Keratinocyte (primary cell): Measurements from ENCODE around the gene POMC. TPM values are rescaled to one million over a fixed set of nuclear protein-coding genes. Genes with fewer than 3 reads are reported as not detected.

Experiments used
- DNase-seq: peaks from one replicate; pipeline ENCODE4 v3.0.0-alpha.2; 2011; ENCODE audit warnings: low read depth, missing footprints, low spot score
- FAIRE-seq: peaks from 2 replicates; lab custom pipeline; 2011; peaks lifted over from hg19 to GRCh38; lab: Jason Lieb, UNC
- H2AFZ ChIP-seq: 2 replicates; pipeline ENCODE4 v1.6.0; 2012; ENCODE audit warnings: low read length, control low read depth, inconsistent platforms; ENCODE audit not compliant: control insufficient read depth
- H3K27ac ChIP-seq: 2 replicates; pipeline ENCODE4 v1.5.1; 2011; ENCODE audit warnings: low read length; ENCODE audit not compliant: control insufficient read depth, insufficient read depth
- H3K27me3 ChIP-seq: 3 replicates; pipeline ENCODE4 v1.6.0; 2011; ENCODE audit warnings: low read length; ENCODE audit not compliant: control insufficient read depth, insufficient read depth; ENCODE audit errors: extremely low read depth
- H3K36me3 ChIP-seq, 2 experiments: 2 replicates in 1 of 2; 3 replicates in 1 of 2; pipeline ENCODE4 v1.5.1; 2011; ENCODE audit warnings: low read length in 2 of 2, mild to moderate bottlenecking in 1 of 2; ENCODE audit not compliant: control insufficient read depth in 2 of 2, insufficient read depth in 2 of 2; ENCODE audit errors: extremely low read depth in 1 of 2
- H3K4me1 ChIP-seq: 3 replicates; pipeline ENCODE4 v1.5.1; 2011; ENCODE audit warnings: low read length; ENCODE audit not compliant: control insufficient read depth, insufficient read depth; ENCODE audit errors: extremely low read depth
- H3K4me2 ChIP-seq: 3 replicates; pipeline ENCODE4 v1.6.0; 2011; ENCODE audit warnings: low read depth, low read length; ENCODE audit not compliant: control insufficient read depth, insufficient read depth; ENCODE audit errors: extremely low read depth
- H3K4me3 ChIP-seq, 3 experiments: fragments of 200-600 bp in 1 of 3; sonication (generic) in 1 of 3; 2 replicates in 2 of 3; 3 replicates in 1 of 3; pipeline ENCODE4 v1.5.1; 2011 to 2016; ENCODE audit warnings: low read length in 3 of 3, mild to moderate bottlenecking in 3 of 3, control low read depth in 2 of 3, inconsistent platforms in 1 of 3, low read depth in 1 of 3, mixed read lengths in 1 of 3, mixed run types in 1 of 3, moderate library complexity in 1 of 3; ENCODE audit not compliant: control insufficient read depth in 2 of 3, insufficient read depth in 2 of 3; ENCODE audit errors: extremely low read depth in 1 of 3
- H3K79me2 ChIP-seq: 2 replicates; pipeline ENCODE4 v1.6.0; 2012; ENCODE audit warnings: low read length; ENCODE audit not compliant: control insufficient read depth, insufficient read depth
- H3K9ac ChIP-seq: 3 replicates; pipeline ENCODE4 v1.6.0; 2011; ENCODE audit warnings: low read length; ENCODE audit not compliant: control insufficient read depth, insufficient read depth; ENCODE audit errors: extremely low read depth
- H3K9me1 ChIP-seq: 3 replicates; pipeline ENCODE4 v1.6.0; 2011; ENCODE audit warnings: low read length; ENCODE audit not compliant: control insufficient read depth, insufficient read depth; ENCODE audit errors: extremely low read depth
- H3K9me3 ChIP-seq: 2 replicates; pipeline ENCODE4 v1.5.1; 2012; ENCODE audit warnings: low read depth, low read length; ENCODE audit not compliant: control insufficient read depth
- H4K20me1 ChIP-seq: 3 replicates; pipeline ENCODE4 v1.6.0; 2011; ENCODE audit warnings: low read length; ENCODE audit not compliant: control insufficient read depth, insufficient read depth; ENCODE audit errors: extremely low read depth
- EZH2 ChIP-seq: IDR thresholded peaks from one replicate; pipeline ENCODE4 v1.6.1; 2012; ENCODE audit warnings: inconsistent platforms, mild to moderate bottlenecking, low read length, moderate library complexity
- dilution Hi-C: fragments of 300-500 bp; cut with MboI; formaldehyde crosslinking; loops from one replicate; pipeline ENCODE4 v1.7.0; 2020; ENCODE audit warnings: low sequenced_read_pairs; ENCODE audit not compliant: extremely low pct_ligation_motif_present
- polyA plus RNA-seq, 5 experiments: library from polyadenylated mRNA; depleted of rRNA in 3 of 5; stranded (reverse) in 3 of 5; stranded (forward) in 1 of 5; unstranded in 1 of 5; fragments of >200 nt; gene quantifications; 1 replicate in 1 of 5; 2 replicates in 3 of 5; 3 replicates in 1 of 5; pipeline versions ENCODE4 v1.2.1 to v1.2.3, GENCODE V29; 2011 to 2012; ENCODE audit warnings: missing spikeins in 2 of 5, low read depth in 1 of 5, low replicate concordance in 1 of 5
- TF ChIP-seq, protein P1 (sequence below), 3 experiments: IDR thresholded peaks in 1 of 3; conservative IDR thresholded peaks in 1 of 3; optimal IDR thresholded peaks in 1 of 3; 2 replicates in 2 of 3; 3 replicates in 1 of 3; pipeline versions ENCODE3 to v1.5.1; 2011; ENCODE audit warnings: low read length in 3 of 3, mild to moderate bottlenecking in 3 of 3, moderate library complexity in 2 of 3, control low read depth in 1 of 3, inconsistent platforms in 1 of 3; ENCODE audit not compliant: insufficient read depth in 2 of 3; ENCODE audit errors: extremely low read depth in 1 of 3

POMC gene
- polyA plus RNA-seq, 1 donor (not counting 4 experiments of a cell fraction or from before 2014, with no cell fraction given) = not detected

DNA sequence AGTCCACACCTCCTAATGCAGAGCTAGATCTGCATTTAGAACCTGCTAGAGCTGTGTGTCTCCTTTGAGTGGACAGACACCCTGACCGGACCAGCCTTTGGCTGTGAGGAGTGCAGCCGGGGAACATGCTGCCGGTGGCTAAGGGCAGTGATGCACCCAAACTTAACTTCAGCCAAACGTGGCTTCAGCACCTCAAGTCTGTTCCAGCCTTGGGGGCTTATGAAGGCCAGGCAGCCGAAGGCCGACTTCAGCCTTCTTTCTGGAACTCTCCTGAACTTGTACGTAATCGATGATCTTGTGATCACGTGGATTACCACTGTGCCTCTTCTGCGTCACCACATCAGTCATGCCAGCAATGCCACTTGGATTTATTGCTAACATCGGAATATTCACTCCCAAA, 49.1 kb downstream of the POMC start:
- Histone ChIP-seq H4K20me1 (no peaks in the 10 kb centered on the region), H3K27ac (no peak overlapping the region), H3K4me1 (no peaks in the 10 kb centered on the region), H3K9ac (no peak overlapping the region), H3K4me3 (no peak overlapping the region), H3K9me1 (no peaks in the 10 kb centered on the region), H3K27me3 (no peaks in the 10 kb centered on the region), H3K36me3 (no peaks in the 10 kb centered on the region), H3K9me3 (no peaks in the 10 kb centered on the region), H3K4me2 (no peak overlapping the region), H2AFZ (no peak overlapping the region), H3K79me2 (no peaks in the 10 kb centered on the region)
- dilution Hi-C loops = no loop called here
- TF ChIP-seq EZH2 = no peak
- TF ChIP-seq, protein P1, sequence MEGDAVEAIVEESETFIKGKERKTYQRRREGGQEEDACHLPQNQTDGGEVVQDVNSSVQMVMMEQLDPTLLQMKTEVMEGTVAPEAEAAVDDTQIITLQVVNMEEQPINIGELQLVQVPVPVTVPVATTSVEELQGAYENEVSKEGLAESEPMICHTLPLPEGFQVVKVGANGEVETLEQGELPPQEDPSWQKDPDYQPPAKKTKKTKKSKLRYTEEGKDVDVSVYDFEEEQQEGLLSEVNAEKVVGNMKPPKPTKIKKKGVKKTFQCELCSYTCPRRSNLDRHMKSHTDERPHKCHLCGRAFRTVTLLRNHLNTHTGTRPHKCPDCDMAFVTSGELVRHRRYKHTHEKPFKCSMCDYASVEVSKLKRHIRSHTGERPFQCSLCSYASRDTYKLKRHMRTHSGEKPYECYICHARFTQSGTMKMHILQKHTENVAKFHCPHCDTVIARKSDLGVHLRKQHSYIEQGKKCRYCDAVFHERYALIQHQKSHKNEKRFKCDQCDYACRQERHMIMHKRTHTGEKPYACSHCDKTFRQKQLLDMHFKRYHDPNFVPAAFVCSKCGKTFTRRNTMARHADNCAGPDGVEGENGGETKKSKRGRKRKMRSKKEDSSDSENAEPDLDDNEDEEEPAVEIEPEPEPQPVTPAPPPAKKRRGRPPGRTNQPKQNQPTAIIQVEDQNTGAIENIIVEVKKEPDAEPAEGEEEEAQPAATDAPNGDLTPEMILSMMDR (optimal IDR thresholded peaks at IDR 0.05 in 1 of 3, IDR thresholded peaks at IDR 0.05 in 1 of 3, conservative IDR thresholded peaks at IDR 0.05 in 1 of 3; ENCODE audit: extremely low read depth in 1 of 3, insufficient read depth in 2 of 3, low read length in 3 of 3) = no peak
- DNase-seq (no peak), FAIRE-seq (no peak)

DNA sequence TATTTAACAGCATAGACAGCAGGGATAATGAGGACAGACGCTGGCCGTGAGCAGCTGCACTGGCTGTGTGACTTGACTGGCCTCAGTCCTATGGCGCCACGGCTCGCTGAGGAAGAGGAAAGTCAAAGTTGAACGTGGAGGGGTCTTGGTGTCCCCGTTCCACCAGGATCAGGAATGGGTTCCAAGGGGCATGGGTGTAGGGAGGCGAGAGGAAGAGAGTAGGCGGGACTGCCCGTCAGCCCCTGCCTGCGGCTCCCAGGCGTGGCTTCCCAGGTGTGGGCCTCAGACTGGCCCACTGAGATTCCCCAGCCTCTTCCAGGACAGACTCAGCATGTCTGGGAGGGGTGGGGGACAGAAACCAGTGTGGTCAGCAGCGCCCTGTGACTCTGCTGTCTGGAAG, 51.4 kb downstream of the POMC start:
- TF ChIP-seq, protein P1 (optimal IDR thresholded peaks at IDR 0.05 in 1 of 3, IDR thresholded peaks at IDR 0.05 in 1 of 3, conservative IDR thresholded peaks at IDR 0.05 in 1 of 3; ENCODE audit: extremely low read depth in 1 of 3, insufficient read depth in 2 of 3, low read length in 3 of 3) = no peak
- TF ChIP-seq EZH2 = no peak
- no peak overlapping the region for H3K27ac ChIP-seq
- no peaks in the 10 kb centered on the region for H3K9me3 ChIP-seq
- no peak overlapping the region for H3K4me2 ChIP-seq
- dilution Hi-C loops = no loop called here
- H3K4me1 ChIP-seq = no peaks in the 10 kb centered on the region
- no peaks in the 10 kb centered on the region for H3K36me3 ChIP-seq
- no peaks in the 10 kb centered on the region for H4K20me1 ChIP-seq
- H3K9ac ChIP-seq = no peak overlapping the region
- DNase-seq (no peak), FAIRE-seq (no peak)
- no peaks in the 10 kb centered on the region for H3K79me2 ChIP-seq
- no peaks in the 10 kb centered on the region for H3K9me1 ChIP-seq
- no peak overlapping the region for H3K4me3 ChIP-seq
- H3K27me3 ChIP-seq = no peaks in the 10 kb centered on the region
- no peak overlapping the region for H2AFZ ChIP-seq
